Mesenteric fat pad (tissue), 1 donor: ENCODE results near the gene CHRDL1. TPM values are rescaled to one million over a fixed set of nuclear protein-coding genes. Genes with fewer than 3 reads are reported as not detected.
"Not testable (repeated sequence)": the region's sequence is repeated elsewhere in the genome, so short reads cannot be mapped to it uniquely, and the experiment has no call there.

ENCODE experiments used
- DNase-seq: peaks from one replicate; pipeline ENCODE4 v3.0.0-alpha.2; 2020; ENCODE audit warnings: low spot score
- long read RNA-seq: library from polyadenylated mRNA; unstranded; transcript quantifications from one replicate; pipeline ENCODE4 v2.0.0, GENCODE V29; 2020
- total RNA-seq: library from RNA; stranded (reverse); fragmentation: NEBNext Ultra II Directional; extraction: Animal tissue kit (Norgen Biotek cat#: 25700); gene quantifications from one replicate; pipeline ENCODE4 v1.2.1, GENCODE V29; 2021
- donor health status: DM: yes; HTN: yes; CAD: no.

CHRDL1 gene, protein sequence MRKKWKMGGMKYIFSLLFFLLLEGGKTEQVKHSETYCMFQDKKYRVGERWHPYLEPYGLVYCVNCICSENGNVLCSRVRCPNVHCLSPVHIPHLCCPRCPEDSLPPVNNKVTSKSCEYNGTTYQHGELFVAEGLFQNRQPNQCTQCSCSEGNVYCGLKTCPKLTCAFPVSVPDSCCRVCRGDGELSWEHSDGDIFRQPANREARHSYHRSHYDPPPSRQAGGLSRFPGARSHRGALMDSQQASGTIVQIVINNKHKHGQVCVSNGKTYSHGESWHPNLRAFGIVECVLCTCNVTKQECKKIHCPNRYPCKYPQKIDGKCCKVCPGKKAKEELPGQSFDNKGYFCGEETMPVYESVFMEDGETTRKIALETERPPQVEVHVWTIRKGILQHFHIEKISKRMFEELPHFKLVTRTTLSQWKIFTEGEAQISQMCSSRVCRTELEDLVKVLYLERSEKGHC
- total RNA-seq, result 248 TPM
- long read RNA-seq, transcript CHRDL1-201 (12 exons, 1,934 nt), result major isoform, 27 of 114 reads
- long read RNA-seq, partial matches to known transcripts, result 24 of 114 reads
- long read RNA-seq, other reads (novel, unspliced or antisense), result 59 of 114 reads

DNA sequence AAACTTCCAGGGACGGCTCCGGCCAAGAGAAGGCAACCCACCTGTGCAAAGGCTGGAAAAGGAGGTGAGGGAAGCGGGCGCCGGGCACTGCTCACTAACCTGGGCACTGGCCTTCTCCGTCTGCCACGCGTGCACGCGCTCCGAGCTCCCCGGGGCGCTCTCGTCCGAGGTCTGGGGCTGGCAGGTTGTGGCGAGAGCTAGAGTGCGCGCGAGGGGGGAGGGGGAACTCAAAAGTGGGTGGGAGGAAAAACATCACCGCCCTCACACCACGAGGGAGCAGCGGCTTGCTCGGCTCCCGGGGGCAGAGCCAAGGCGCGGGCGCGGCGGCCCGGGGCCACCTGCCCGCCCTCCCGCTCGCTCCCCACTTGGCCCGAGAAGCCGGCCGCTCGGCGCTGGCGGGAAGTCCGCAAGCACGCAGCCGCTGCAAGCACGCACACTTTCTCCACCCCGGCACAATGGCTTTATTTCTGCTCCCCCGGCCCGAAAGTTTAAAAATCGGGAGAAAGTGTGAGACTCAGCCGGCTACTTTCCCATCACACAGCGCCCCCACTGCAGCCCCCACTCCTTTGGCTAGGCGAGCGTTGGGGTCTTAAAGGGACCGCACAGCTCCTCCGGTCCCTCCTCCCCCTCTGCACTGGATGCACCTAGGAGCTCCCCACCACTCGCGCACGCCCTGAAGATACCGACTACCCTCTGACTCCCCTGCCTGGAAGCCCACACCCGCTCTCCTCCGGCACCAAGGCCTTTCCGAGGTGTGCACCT is at the start of gene CHRDL1:
Gene CHRDL1, minus strand, starts transcription at position 173 of the 762 bp plus-strand sequence. CDS start 3,636 bp downstream, outside the sequence.
- DNase-seq, result no peak

DNA sequence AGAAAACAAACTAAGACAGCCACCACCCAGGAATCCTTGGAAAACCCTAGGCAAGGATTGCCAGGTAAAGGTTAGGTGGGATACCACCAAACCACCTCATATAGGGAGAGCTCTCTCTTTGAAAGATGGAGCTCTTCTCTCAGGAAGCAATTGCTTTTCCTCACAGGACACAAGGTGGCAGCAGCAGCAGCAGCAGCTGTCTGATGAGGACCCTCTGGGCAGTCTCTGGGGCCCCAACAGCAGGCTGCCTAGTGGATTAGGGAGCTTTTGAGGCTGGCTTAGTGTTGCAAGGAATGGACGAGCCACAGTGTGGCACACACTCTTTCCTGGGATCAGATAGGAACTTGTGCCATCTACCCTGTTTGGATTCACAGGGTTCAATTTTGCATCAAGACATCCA is 41.4 kb upstream of the CHRDL1 start:
- DNase-seq, result no peak

DNA sequence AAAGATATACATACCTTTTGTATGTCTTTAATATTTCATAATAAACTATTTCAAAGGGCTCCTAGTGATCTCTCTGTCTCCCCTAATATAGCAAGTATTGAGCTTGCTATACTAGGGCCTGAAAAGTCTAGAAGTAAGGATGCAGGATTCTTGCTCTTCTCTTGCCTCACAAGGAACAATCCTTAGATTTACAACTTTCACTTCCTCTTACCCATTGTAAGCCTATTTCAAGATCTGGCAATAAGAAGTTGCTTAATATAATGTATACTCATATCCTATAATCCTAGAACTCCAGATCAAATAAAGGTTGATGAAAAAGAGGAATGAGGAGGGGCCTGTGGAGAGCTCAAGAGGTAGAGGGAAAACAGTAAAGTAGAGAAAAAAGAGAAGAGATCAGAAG is 40.8 kb upstream of the CHRDL1 start:
- DNase-seq, result no peak

DNA sequence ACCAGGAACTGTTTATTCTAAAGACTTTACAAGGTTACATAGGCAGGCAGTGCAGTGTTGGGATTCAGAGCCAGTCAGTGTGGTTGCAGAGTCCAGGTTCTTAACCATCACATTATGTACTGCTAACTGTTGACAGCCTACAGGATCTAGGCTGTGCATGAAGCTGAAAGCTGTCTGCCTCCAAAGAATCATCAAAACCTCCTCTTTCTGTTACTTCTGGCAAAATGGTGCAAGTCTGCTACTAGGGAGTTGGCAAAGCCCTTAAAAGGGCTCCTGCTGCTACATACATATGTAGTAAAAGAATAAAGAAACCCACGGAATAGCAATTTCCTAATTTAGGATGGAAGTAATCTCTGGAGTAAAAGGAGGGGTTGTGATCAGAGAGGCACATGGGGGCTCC is 40.4 kb upstream of the CHRDL1 start:
- DNase-seq, result no peak

DNA sequence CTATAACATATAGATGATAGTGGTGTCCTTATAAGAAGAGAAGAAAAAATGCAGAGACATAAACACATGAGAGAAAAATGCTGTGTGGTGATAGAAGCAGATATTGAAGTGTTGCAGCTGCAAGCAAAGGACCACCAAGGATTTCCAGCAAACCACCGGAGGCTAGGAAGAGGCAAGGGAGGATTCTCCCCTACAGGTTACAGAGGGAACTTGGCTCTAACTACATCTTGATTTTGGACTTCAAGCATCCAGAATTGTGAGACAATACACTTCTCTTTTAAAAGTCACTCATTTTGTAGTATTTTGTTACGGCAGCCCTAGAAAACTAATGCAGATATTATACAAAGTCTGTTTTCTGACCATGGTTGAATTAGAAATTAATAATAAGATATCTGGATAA is 30.4 kb upstream of the CHRDL1 start:
- DNase-seq, result no peak

DNA sequence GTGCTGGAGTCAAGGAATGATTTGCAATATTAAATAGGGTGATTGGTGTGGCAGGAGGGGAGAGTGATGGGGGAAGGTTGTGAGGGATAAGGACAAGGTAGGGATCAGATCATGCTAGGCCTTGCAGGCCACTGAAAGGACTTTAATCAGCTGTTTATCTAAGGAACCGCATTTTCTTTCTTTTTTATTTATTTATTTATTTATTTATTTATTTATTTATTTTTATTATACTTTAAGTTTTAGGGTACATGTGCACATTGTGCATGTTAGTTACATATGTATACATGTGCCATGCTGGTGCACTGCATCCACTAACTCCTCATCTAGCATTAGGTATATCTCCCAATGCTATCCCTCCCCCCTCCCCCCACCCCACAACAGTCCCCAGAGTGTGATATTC is 20.9 kb upstream of the CHRDL1 start:
- DNase-seq, result not testable (repeated sequence)

DNA sequence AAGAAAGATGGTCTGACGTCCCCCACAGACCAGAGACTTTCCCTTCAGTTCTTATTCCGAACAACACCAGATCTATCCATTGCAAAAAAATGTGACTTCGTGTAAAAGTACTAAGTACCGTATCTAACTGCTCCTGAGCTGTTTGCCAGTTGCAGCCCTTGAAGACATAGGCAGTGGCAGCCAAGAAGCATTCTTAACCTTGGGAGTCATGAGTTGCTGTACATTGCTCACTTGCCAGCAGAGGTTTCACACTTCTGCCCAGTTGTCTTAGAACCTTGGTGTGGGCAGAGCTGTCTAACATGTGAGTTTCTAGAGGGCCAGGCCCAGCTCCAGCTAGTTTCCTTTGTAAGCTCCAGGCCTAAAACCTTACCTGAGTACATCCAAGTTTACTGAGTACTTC is 10.5 kb upstream of the CHRDL1 start:
- no peak for DNase-seq

DNA sequence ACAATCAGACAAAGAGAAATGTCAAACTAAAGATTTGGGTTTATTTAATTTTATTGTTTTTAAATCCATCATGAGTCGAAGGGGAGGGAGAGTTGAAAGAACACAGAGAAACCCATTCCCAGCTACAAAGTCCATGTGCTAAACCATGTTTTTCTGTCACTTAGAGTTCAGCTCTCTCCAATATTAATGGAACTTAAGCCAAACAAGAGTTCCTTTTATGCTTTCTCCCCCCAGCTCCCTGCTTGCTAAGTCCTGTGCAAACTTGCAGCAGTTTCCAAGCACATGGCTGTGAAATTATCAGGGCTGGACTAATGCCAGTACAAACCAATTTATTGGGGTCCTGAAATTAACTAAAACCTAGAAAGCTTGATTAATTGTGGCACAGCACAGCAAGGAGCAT is 9.7 kb upstream of the CHRDL1 start:
- no peak for DNase-seq

DNA sequence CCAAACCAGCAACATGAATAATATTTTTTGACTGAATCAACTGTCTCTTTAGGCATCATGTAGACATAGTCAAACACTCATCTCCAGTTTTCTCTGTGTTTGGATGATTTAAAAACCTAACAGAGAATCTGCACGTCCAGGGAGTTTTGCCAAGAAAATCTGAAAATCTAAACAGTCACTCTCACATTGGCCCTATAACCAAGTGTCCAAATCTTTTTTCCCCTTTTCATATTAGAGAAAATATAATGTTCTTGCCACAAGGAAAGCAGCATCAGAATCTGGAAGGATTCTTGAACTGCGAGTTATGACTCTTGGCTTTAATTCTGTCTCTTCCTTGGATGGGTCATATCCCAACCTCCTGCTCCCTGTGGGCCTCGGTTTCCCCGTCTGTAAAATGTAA is 8.8 kb upstream of the CHRDL1 start:
- DNase-seq, result no peak

DNA sequence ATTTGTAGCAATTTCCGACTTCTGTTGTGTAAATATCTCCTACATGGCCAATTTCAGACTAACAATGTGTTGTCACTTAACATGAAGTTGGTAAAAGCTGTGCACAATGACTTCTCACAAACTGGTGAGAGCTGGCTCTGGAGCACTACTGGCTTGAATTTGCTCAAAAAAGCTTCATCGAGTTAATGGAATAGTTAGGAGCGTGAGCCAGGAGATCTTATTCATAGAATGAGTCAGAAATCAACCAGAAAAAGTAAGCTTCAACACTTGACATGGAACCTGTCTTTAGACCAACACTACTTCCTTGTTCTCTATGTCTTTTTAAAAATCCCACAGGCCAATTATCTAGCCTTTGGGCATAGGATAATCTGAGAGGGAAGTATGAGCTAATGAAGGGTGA is 7.9 kb upstream of the CHRDL1 start:
- no peak for DNase-seq

DNA sequence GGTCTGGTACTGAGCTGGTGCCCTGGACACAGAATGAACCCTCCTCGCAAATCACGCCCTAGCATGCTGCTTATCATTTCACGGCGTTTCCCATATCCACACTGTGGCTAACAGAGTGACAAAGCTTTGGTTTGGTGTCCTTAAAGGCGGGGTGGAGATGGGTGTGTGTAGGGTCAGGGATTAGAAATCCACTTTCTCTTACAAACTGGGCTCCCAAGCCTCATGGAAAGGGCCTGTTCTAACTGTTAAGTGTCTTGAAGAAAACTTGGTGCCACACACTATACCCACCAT is 735 bp upstream of the CHRDL1 start:
- no peak for DNase-seq

DNA sequence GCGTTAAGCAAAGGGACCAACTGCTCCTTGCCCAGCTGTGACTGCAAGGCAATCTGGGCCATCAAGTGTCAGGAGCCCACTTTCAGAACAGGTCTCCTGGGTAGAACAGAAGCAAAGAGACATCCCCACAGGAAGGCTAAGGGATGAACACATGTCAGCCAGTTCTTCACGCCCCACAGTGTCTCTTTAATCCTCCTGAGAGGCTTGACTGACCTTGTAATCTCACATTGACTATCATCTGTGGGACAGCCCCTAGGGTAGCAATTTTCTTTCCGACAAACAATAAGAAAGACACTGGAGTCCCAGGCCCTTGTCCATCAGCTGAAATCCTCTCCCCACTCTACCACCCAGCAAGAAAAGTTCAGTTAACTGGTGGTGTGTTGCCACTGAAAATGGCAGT is 1.0 kb downstream of the CHRDL1 start:
- no peak for DNase-seq

DNA sequence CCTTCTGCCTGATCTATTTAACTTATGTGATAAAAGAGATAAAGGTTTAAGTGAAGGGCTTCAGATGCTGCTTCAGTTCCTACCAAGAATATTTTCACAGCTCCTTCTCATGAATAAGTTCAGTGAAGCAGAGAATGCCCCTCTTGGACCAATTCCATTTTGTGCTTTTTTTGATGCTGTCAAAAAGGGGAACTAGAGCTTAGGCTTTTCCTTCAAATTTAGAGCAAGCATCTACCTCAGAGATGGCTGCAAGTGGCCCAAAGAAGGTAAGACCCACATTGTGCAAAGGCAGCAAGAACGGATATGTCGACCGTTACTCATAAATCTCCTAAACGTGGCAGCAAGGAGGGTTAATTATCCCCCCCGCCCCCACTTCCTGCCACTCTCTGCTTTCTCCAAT is 4.5 kb downstream of the CHRDL1 start:
- DNase-seq, result no peak

DNA sequence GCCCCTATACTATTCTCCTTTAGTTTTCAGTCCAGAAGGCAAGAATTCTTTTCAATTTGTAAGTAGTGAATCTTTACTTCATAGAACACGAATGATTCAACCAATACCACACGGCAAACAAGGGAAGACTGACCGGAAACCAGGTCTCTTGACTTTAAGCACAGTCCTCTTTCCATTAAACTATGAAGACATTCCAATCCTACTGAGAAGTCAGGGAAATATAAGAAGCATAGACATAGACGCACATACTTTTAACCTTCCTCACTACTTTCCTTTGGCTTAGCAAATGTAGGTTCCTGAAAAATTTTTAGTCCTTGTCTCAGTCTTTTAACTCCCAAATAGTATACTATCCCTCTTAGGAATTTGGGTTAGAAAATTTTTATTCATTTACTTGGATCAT is 9.1 kb downstream of the CHRDL1 start:
- DNase-seq, result no peak

DNA sequence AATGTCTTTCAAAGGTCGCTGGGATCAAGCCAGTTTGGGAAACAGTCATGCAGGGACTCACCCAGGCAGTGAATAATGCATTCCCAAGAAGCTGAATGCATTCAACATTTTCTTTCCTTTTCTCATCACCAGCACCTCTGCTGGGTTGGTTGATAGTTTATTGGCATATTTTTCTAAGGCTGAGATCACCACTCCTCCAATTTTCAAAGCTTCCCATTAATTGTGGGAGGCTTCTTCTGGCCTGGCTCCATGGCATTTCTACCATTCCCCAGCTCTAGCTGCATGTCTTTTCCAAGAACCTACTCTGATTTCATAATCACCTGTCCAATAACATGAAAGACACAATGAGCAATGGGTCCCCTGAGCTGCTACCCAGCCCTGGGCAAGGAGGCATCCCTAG is 35.8 kb downstream of the CHRDL1 start:
- DNase-seq, result no peak

DNA sequence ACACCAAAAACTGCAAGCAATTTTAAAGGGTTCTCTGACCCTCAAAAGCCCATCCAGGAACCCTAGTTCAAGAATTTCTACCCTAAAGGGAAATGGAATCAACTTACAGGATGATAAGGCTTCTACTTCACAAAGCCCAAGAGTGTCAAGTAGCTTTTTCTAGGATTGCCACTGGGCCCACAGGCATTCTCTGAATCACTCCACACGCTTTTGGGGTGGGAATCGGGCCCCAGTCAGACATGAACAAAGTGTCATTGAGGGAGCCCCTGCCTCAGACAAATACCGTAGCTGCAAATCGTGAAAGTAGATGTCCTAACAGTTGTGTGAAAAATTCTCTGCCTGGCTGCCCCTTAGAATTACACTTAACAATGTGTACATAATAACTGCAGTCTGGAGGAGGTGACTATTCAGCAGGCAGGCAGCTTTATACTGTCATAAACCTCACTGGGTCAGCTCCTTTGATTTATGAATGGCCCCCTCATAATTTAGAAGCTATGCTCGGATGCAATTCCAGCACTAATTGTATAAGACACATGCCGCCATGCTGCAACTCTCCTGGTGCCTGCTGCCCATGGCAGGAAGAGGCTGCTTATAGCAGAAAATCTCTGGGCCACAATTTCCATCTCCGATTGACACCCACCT is 36.7 kb downstream of the CHRDL1 start:
- DNase-seq, result no peak

DNA sequence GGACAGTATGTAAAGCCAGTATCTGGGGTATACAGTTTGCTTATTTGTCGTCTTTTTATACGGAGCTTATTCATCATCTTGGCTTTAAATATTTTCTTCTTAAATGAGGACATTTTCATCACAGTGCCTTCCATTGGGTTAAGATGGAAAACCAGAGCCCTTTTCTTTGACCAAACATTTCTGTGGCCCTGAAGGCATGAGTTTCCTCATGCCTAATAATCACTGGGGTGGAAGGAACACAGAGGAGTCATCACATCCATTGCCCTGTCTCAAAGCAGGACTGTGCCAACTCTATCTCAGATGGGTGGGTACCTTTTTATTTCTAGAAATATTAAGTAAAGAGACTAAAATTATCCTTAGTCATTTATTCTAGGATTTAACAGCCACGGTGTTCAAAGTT is 40.0 kb downstream of the CHRDL1 start:
- DNase-seq, result no peak

DNA sequence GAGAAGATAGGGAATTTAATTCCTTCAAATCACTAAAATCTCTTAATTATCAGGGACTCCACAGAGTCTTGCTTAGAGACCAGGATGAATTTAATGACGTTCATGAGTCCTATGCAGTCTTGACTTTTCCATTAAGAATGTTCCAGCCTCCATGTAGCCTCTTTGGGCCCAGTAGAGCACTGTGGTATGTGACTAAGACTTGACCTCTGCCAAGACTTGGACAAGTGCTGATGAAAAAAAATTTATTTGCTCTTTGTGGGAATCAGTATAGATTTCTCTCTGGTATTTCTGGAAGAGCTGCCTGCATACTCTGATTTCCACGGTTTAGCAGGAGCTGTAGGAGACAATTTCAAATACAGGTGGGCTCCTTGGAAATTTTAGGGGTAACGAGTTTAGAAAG is 40.6 kb downstream of the CHRDL1 start:
- no peak for DNase-seq

DNA sequence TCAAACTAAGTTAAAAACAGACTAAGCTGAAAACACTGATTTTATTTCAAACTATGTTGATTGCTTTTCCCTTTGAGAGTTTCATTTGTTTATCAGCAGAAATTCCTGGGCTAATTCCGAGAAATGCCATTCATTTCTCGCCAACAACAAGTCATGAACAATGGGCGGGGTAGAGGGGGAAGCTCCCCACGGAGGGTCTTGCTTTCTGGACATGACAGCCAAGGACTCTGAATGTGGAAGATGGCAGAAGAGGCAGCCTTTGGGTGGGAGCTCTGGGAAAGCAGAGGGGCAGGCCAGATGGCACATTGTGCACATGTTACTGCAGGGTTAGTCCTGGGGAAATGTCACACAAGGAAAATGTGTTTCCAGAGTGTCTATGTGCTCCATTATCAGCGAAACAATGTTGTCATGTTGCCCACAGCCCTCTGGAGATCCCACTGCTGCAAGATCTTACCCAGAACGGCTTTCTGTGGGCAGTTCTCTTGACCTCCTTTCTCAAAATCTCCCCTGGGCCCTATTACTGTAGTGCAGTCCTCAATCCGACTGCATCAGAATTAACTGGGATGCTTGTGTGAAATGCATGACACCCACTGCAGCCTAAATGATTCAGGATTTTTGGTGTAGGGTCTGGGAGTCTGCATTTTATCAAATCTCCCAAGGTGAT is 45.0 kb downstream of the CHRDL1 start:
- no peak for DNase-seq

DNA sequence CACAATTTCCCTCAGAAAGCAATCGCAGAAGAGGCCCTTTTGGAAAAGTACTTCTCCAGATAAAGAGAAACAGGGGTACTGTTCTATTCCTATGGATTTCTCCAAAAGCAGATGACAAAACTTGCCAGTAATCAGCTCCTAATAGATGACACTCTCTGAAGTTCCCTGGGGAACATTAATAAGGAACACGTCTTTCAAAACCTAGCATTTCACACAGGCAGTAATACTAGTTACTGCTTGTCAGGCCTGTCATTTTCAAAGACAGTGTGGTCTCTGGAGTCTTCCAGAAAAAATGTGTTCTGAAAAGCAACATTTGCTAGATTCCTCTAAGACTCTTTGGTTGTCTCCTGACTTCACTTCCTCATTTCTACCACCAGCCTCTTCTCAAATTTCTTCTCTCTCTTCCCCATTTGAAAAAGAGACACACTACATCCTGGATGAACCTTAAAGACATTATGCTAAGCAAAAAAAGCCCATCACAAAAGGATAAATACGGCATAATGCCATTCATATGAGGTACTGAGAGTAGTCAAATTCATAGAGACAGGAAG is 47.3 kb downstream of the CHRDL1 start:
- DNase-seq, result no peak

DNA sequence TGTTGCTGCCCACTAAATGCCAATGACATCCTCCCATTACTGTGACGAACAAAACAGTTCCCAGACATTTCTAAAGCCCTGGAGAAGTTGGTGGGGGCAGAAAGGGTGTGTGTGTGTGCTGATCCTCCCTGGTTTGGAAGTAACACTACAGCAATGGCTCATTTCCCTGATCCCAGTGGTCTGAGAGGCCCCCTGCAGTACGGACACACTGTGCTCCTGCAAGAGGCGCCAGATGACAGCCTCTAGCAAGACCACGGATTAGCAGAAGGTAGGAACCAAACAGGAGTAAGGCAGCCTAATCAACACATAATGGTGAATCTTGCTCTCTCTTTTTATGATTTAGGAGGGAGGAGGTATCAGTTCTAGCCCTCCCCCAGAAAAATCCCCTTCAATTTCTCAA is 49.6 kb downstream of the CHRDL1 start:
- DNase-seq, result no peak
